ENCODE measurements around the gene BMERB1. TPM values are rescaled to one million over a fixed set of nuclear protein-coding genes. Genes with fewer than 3 reads are reported as not detected.

Gene BMERB1
- polyA plus RNA-seq, 1 of the 3 experiments (the other 2 are of a cell fraction), result 33.9 TPM

DNA sequence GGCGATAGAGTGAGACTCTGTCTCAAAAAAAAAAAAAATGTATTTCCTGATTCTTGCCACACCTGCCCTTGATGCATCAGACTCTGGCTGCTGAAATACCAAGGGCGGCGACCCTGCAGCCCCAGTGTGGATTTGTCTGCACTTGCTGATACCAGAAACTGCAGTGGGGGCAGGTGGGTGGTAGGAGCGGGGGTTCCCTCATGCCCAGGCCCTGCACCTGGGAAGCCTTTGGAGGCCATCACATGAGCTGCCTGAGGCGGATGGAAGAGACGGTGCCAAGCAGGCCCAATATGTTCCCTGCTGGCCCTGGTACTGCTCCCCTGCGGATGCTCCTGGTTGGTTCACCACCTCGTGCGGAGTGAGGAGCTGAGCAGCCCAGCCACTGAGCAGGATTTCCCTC is 157.9 kb downstream of the BMERB1 start:
- CTCF ChIA-PET, result no interaction called here
- 78% methylated on average over 5 of the region's 9 CpGs for WGBS (ENCODE audit: low lambda C conversion rate)

DNA sequence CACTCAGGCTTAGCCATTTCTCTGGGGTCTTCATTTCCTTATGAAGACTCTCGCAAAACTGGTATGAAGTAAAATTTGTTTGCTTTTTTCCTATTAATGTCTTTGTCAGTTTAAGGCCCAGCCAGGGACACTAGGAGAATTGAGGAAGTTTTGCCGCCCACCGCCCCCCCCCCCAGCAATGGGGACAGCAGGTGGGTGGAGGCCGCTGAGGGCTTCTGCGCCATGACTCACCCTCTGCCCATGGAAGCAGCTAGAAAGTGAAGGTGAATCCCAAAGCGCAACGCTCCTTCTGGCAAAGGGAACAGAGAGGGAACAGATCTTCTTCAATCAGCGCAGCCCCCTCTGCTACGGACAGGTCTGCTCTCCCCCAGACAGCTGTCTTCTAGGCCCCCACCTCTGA is 158.8 kb downstream of the BMERB1 start:
- Histone ChIP-seq H4K20me1 (ENCODE audit: insufficient read depth) (no peaks in the 10 kb centered on the region), H3K9me2 (no peaks in the 10 kb centered on the region), H3K9ac (no peak overlapping the region), H3F3A (replicated peaks; ENCODE audit: insufficient read depth) (peaks cover 26% of the 10 kb centered on the region), H3K9me3 (peaks cover 1% of the 10 kb centered on the region; the same call in 1 of the 2 replicates), H3K27ac (ENCODE audit: low read depth in 2 of 2, low read length in 1 of 2) (no peak overlapping the region), H3K79me2 (ENCODE audit: insufficient read depth) (no peaks in the 10 kb centered on the region), H3K4me3 (ENCODE audit: low read depth in 2 of 2, low read length in 1 of 2) (no peak overlapping the region), H2AFZ (ENCODE audit: low read depth) (no peak overlapping the region), H3K4me2 (no peak overlapping the region), H3K4me1 (ENCODE audit: control insufficient read depth in 1 of 2, insufficient read depth in 2 of 2, low read depth in 1 of 2, low read length in 1 of 2) (peaks cover 2 to 6% of the 10 kb centered on the region in 2 experiments; a peak in 2 of 4 replicates), H3K36me3 (replicated peaks in 1 of 2; ENCODE audit: control insufficient read depth in 1 of 2, insufficient read depth in 2 of 2, low read length in 1 of 2) (peaks cover 43 to 45% of the 10 kb centered on the region in 2 experiments), H3K27me3 (ENCODE audit: insufficient read depth) (no peaks in the 10 kb centered on the region)
- ChIA-PET POLR2A (no interaction called here), CTCF (no interaction called here)
- TF ChIP-seq YY1 (IDR thresholded peaks at IDR 0.05; ENCODE audit: low read depth), result no peak
- TF ChIP-seq SMC3 (IDR thresholded peaks at IDR 0.05; ENCODE audit: low read depth, low read length), result no peak
- no peak for TF ChIP-seq EP300 (IDR thresholded peaks at IDR 0.05; ENCODE audit: borderline replicate concordance in 1 of 2, low read depth in 1 of 2, low read length in 1 of 2)
- no peak for TF ChIP-seq NRF1 (IDR thresholded peaks at IDR 0.05; ENCODE audit: low read depth, low read length)
- no peak for TF ChIP-seq POLR2AphosphoS5 (IDR thresholded peaks at IDR 0.05; ENCODE audit: low read depth, low read length)
- TF ChIP-seq FOSL2 (IDR thresholded peaks at IDR 0.05; ENCODE audit: borderline replicate concordance, low read depth), result no peak
- TF ChIP-seq, protein P1, sequence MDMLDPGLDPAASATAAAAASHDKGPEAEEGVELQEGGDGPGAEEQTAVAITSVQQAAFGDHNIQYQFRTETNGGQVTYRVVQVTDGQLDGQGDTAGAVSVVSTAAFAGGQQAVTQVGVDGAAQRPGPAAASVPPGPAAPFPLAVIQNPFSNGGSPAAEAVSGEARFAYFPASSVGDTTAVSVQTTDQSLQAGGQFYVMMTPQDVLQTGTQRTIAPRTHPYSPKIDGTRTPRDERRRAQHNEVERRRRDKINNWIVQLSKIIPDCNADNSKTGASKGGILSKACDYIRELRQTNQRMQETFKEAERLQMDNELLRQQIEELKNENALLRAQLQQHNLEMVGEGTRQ (IDR thresholded peaks at IDR 0.05; ENCODE audit: borderline replicate concordance, low read depth, low read length), result no peak
- no peak for TF ChIP-seq RAD21 (IDR thresholded peaks at IDR 0.05; ENCODE audit: low read length)
- TF ChIP-seq RXRA (IDR thresholded peaks at IDR 0.05; ENCODE audit: borderline replicate concordance, low read depth), result no peak
- TF ChIP-seq CHD2 (IDR thresholded peaks at IDR 0.05; ENCODE audit: low read length, partially characterized antibody), result no peak
- TF ChIP-seq, protein P2, sequence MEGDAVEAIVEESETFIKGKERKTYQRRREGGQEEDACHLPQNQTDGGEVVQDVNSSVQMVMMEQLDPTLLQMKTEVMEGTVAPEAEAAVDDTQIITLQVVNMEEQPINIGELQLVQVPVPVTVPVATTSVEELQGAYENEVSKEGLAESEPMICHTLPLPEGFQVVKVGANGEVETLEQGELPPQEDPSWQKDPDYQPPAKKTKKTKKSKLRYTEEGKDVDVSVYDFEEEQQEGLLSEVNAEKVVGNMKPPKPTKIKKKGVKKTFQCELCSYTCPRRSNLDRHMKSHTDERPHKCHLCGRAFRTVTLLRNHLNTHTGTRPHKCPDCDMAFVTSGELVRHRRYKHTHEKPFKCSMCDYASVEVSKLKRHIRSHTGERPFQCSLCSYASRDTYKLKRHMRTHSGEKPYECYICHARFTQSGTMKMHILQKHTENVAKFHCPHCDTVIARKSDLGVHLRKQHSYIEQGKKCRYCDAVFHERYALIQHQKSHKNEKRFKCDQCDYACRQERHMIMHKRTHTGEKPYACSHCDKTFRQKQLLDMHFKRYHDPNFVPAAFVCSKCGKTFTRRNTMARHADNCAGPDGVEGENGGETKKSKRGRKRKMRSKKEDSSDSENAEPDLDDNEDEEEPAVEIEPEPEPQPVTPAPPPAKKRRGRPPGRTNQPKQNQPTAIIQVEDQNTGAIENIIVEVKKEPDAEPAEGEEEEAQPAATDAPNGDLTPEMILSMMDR (IDR thresholded peaks at IDR 0.05), result no peak
- TF ChIP-seq SIN3A (IDR thresholded peaks at IDR 0.05; ENCODE audit: borderline replicate concordance, low read depth, low read length), result no peak
- TF ChIP-seq, protein P3, sequence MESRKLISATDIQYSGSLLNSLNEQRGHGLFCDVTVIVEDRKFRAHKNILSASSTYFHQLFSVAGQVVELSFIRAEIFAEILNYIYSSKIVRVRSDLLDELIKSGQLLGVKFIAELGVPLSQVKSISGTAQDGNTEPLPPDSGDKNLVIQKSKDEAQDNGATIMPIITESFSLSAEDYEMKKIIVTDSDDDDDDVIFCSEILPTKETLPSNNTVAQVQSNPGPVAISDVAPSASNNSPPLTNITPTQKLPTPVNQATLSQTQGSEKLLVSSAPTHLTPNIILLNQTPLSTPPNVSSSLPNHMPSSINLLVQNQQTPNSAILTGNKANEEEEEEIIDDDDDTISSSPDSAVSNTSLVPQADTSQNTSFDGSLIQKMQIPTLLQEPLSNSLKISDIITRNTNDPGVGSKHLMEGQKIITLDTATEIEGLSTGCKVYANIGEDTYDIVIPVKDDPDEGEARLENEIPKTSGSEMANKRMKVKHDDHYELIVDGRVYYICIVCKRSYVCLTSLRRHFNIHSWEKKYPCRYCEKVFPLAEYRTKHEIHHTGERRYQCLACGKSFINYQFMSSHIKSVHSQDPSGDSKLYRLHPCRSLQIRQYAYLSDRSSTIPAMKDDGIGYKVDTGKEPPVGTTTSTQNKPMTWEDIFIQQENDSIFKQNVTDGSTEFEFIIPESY (IDR thresholded peaks at IDR 0.05; ENCODE audit: borderline replicate concordance, low read depth), result no peak
- no peak for DNase-seq
- whole genome bisulfite sequencing (ENCODE audit: low lambda C conversion rate), result 97% methylated on average over 9 of the region's 9 CpGs

More for the DNA sequence above, 157.9 kb downstream of the BMERB1 start:
- Histone ChIP-seq H3F3A (replicated peaks; ENCODE audit: insufficient read depth) (peaks cover 30% of the 10 kb centered on the region), H3K36me3 (replicated peaks in 1 of 2; ENCODE audit: control insufficient read depth in 1 of 2, insufficient read depth in 2 of 2, low read length in 1 of 2) (peaks cover 33 to 54% of the 10 kb centered on the region in 2 experiments), H3K9ac (no peak overlapping the region), H4K20me1 (ENCODE audit: insufficient read depth) (no peaks in the 10 kb centered on the region), H3K4me1 (ENCODE audit: control insufficient read depth in 1 of 2, insufficient read depth in 2 of 2, low read depth in 1 of 2, low read length in 1 of 2) (peaks cover 2 to 6% of the 10 kb centered on the region in 2 experiments; a peak in 2 of 4 replicates), H3K27me3 (ENCODE audit: insufficient read depth) (no peaks in the 10 kb centered on the region), H3K9me2 (no peaks in the 10 kb centered on the region), H2AFZ (ENCODE audit: low read depth) (no peak overlapping the region), H3K4me2 (no peak overlapping the region), H3K9me3 (peaks cover 6% of the 10 kb centered on the region; the same call in 1 of the 2 replicates), H3K4me3 (ENCODE audit: low read depth in 2 of 2, low read length in 1 of 2) (no peak overlapping the region), H3K27ac (ENCODE audit: low read depth in 2 of 2, low read length in 1 of 2) (no peak overlapping the region), H3K79me2 (ENCODE audit: insufficient read depth) (no peaks in the 10 kb centered on the region)
- TF ChIP-seq TCF12 (IDR thresholded peaks at IDR 0.05) (no peak), RXRA (IDR thresholded peaks at IDR 0.05; ENCODE audit: borderline replicate concordance, low read depth) (no peak)
- DNase-seq, result no peak
- POLR2A ChIA-PET, result no interaction called here
